Measurements from ENCODE around the gene CD207. TPM values are rescaled to one million over a fixed set of nuclear protein-coding genes. Genes with fewer than 3 reads are reported as not detected.

CD207 gene
- total and polyA plus RNA-seq, 7 donors = 0.04 to 0.59 (median 0.16) TPM; not detected in 1

GRCh38 chr2:70823249-70823648 is 12.4 kb downstream of the CD207 start:
- H3K9me3 ChIP-seq = no peaks in the 10 kb centered on the region
- no peak overlapping the region for H3K4me3 ChIP-seq
- intact Hi-C loops (cut with DNase I) = no loop called here
- no peak overlapping the region for H3K27ac ChIP-seq
- peaks cover 0 to 2% (median 0%) of the 10 kb centered on the region in 3 donors for H3K27me3 ChIP-seq (ENCODE audit: insufficient read depth in 3 of 3, low read length in 2 of 3)
- no peaks in the 10 kb centered on the region for H3K36me3 ChIP-seq (ENCODE audit: insufficient read depth in 1 of 2, low read depth in 1 of 2)
- TF ChIP-seq, protein P1, sequence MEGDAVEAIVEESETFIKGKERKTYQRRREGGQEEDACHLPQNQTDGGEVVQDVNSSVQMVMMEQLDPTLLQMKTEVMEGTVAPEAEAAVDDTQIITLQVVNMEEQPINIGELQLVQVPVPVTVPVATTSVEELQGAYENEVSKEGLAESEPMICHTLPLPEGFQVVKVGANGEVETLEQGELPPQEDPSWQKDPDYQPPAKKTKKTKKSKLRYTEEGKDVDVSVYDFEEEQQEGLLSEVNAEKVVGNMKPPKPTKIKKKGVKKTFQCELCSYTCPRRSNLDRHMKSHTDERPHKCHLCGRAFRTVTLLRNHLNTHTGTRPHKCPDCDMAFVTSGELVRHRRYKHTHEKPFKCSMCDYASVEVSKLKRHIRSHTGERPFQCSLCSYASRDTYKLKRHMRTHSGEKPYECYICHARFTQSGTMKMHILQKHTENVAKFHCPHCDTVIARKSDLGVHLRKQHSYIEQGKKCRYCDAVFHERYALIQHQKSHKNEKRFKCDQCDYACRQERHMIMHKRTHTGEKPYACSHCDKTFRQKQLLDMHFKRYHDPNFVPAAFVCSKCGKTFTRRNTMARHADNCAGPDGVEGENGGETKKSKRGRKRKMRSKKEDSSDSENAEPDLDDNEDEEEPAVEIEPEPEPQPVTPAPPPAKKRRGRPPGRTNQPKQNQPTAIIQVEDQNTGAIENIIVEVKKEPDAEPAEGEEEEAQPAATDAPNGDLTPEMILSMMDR (IDR thresholded peaks at IDR 0.05) = no peak
- no peak for DNase-seq
- no peaks in the 10 kb centered on the region for H3K4me1 ChIP-seq
- WGBS, 3 donors = 74 to 86% (median 86%) methylated on average over 4 to 5 of the region's 5 CpGs
- no peak for ATAC-seq

DNA sequence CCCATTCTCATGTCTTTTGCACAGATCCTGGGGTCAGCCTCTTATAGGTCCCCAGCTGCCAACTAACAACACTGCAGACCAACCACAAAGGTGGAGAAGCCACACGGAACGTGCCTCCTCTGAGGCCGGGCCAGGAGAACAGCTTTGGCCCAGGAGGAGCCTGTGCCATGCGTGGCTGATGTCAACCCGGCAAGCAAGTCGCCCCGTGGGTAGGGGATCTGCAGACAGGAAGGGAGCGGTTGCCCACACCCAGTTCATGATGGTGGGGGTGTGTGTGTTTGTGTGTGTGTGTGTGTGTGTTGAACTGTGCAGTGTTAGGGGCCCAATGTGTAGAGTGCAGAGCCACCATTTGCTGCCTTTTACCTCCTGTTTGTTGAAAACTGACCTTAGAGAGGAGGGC is 12.8 kb downstream of the CD207 start:
- Histone ChIP-seq H3K27me3 (ENCODE audit: insufficient read depth in 3 of 3, low read length in 2 of 3) (peaks cover 0 to 2% (median 0%) of the 10 kb centered on the region in 3 donors), H3K4me3 (no peak overlapping the region), H3K36me3 (ENCODE audit: insufficient read depth in 1 of 2, low read depth in 1 of 2) (no peaks in the 10 kb centered on the region), H3K9me3 (no peaks in the 10 kb centered on the region), H3K4me1 (no peaks in the 10 kb centered on the region), H3K27ac (no peak overlapping the region)
- ATAC-seq (no peak), DNase-seq (no peak)
- TF ChIP-seq, protein P1 (IDR thresholded peaks at IDR 0.05) = no peak
- WGBS, 3 donors = 60 to 92% (median 84%) methylated on average over 8 of the region's 8 CpGs
- intact Hi-C loops (cut with DNase I) = no loop called here

DNA sequence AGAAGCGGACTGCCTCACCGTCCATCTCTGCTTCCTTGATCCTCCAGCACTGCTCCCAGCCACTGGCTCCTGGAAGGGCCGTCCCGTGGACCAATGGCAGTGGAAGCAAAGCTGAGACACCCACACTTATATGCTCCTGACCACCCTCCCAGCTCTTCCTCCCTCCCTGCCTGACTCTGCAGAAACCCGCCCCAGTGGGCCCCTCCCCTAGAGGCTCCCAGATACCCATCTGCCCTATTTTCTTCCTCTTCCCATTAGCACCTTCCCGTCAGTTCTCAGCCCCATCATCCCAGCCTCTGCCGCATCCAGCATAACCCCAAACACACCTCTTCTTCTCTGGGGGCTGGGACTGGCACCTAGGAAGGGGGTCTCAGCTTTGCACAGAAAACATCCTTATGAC is 15.1 kb downstream of the CD207 start, which contains the start of gene CLEC4F:
CLEC4F (minus strand) TSS at position 101 of the 400 bp plus-strand sequence; CDS start at position 25, 76 bp downstream.
- ATAC-seq = no peak
- H3K27me3 ChIP-seq (ENCODE audit: insufficient read depth in 3 of 3, low read length in 2 of 3) = peaks cover 0 to 4% (median 0%) of the 10 kb centered on the region in 3 donors
- H3K36me3 ChIP-seq (ENCODE audit: insufficient read depth in 1 of 2, low read depth in 1 of 2) = no peaks in the 10 kb centered on the region
- intact Hi-C loops (cut with DNase I) = no loop called here
- TF ChIP-seq, protein P1 (IDR thresholded peaks at IDR 0.05) = no peak
- 52 to 70% (median 66%) methylated on average over 6 to 7 of the region's 7 CpGs for WGBS, 3 donors
- H3K4me3 ChIP-seq = no peak within 1 kb of the TSS
- no peaks in the 10 kb centered on the region for H3K9me3 ChIP-seq
- no peak within 1 kb of the TSS for H3K27ac ChIP-seq
- no peaks in the 10 kb centered on the region for H3K4me1 ChIP-seq
- no peak for DNase-seq

DNA sequence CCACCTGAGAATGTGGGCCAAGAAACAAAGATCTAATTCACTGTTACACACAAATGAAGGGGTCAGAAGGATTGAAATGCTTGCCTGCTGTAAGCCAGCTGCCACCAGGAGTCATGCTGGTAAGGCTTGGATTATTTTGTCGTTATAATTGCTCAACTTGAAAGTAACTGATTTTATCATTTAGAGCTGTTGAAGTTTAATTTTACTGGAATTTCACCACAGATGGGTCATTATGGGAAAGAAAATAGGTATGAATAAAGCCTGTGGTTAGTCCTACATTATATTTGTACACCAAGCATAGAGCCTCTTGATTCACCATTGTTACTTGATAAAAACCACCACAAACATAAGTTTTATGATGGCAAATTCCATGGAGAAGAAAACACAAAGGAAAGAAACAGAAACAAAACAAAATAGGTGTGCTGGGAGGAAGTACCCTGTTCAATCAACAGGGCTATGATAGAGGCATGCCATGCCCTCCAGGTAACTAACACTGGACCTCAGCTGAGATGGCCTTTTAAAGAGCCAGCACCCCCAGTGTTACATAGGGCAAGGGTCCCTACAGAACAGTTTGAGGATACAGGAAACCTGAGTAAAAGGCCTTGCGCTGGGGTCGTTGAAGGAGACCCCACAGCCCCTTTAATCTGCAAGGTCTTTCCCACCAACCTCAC is 18.2 kb downstream of the CD207 start:
- TF ChIP-seq, protein P1 (IDR thresholded peaks at IDR 0.05) = no peak
- Histone ChIP-seq H3K4me3 (no peak overlapping the region), H3K36me3 (ENCODE audit: insufficient read depth in 1 of 2, low read depth in 1 of 2) (no peaks in the 10 kb centered on the region), H3K27me3 (ENCODE audit: insufficient read depth in 3 of 3, low read length in 2 of 3) (peaks cover 0 to 4% (median 0%) of the 10 kb centered on the region in 3 donors), H3K27ac (no peak overlapping the region), H3K9me3 (no peaks in the 10 kb centered on the region), H3K4me1 (no peaks in the 10 kb centered on the region)
- 69 to 77% (median 70%) methylated on average over 3 of the region's 3 CpGs for WGBS, 3 donors
- DNase-seq = no peak
- intact Hi-C loops (cut with DNase I) = no loop called here
- ATAC-seq = no peak
